Stimulated activated CD8-positive, alpha-beta memory T cell treated with anti-CD3 and anti-CD28 coated beads, Interleukin-15, amount 100 ng/mL, for 4 hours (primary cell): ENCODE data around the gene SCUBE3.

Experiments used
- DNase-seq, 2 donors: peaks; one replicate each; pipeline ENCODE4 v3.0.0-alpha.2; 2020; ENCODE audit warnings: low read depth in 2 of 2

The SCUBE3 gene

GRCh38 chr6:35213824-35214756 lies at the start of gene SCUBE3:
SCUBE3 (plus strand) TSS chr6:35213956; CDS start chr6:35214419, 463 bp downstream.
- DNase-seq: no peak

DNA sequence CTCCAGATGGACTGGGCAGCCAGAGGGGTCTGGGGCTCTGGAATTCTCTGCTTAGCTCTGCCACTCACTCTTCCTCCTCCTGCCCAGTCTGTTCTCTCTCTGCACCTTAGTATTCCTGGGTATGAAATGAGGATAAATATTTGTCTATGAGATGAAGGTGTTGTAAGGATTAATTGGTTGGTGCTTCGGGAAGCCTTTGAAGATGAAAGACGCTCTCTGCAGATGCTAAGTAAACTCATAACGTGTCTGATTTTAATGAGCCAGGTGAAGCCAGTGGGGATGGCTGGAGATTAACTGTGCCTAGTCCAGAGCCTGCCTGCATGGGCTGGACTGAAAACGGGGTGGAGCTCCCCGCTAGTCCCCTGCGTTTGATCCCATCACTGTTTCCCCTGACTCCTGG lies 49.5 kb upstream of the SCUBE3 start:
- DNase-seq: no peak

DNA sequence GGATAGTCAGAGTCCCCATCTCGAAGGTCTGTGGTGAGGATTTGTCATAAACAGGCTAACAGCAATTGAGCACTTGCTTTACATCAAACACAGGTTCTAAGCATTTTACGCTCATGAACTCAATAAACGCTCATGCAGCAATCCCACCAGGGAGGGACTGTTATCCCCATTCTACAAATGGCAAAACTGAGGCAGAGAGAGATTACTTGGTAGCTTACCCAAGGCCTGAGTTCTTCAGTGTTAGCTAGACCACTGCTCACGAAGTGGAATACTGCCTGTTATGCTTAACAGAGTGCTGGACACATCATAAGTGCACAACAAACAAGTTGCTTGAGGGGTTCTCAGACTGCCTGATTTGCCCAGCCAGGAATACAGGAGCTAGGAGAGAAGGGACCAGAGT lies 48.9 kb upstream of the SCUBE3 start:
- no peak for DNase-seq

DNA sequence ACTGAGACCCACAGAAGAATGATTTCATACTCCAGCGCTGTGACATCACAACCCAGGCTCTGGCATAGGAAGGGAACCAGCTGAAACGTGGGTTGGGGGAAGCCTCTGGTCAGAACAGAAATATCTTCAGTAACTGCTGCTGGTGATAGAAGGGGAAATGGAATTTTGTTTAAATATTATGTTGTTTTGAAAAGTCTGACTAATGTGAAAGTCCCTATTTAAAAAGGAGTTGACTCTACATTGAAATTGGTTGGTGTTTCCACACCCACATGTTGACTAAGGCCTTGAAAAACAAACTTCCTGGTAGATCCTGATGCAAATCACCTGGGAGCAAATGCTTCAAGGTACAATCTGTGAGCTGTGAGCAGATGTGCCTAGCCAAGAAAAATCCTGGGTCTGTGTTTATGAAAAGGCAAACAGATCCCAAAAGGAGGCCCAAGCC lies 48.1 kb upstream of the SCUBE3 start:
- no peak for DNase-seq

- no peak for DNase-seq
These were observed 47.6 kb upstream of the SCUBE3 start for GRCh38 chr6:35166116-35166515.

DNA sequence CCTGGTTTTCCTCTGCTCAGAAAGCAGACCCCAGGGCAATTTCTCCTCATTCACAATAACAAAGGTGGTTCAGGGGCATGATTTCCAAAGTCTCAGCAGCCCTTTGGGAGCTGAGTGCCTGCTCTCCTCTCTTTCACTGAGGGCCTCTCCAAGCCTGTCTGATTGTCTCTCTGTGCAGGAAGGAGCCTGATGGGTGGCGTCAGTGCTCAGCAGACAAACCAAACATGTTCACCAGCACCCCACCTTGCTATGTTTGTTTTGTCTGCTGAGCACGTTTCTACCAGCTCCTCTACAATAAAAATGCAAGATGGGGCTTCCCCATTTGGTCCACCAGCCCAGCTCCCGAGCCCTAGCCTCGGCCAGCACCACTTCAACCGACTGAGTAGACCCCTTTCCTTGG lies 47.2 kb upstream of the SCUBE3 start:
- no peak for DNase-seq

- DNase-seq: no peak
These were observed 46.3 kb upstream of the SCUBE3 start for GRCh38 chr6:35167505-35167904.

DNA sequence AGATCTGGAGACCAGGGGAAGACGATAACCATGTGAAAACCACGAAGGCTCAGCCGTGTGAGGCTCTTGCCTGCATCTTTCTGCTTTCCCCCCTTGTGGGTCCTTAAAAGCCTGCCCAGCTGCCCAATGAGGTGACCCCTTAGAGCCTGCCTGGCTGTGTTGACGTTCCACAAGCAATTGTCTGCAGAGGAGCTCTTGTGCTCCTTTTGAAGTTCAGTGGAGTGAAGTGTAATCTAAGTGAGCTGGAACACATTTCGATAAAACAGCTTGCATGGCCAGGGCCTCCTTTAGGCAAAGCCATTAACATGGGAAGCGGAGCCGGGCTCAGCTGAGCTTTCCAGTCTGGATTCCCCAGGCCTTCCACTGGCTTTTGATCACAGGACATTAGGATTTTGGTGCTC lies 45.3 kb upstream of the SCUBE3 start:
- no peak for DNase-seq

DNA sequence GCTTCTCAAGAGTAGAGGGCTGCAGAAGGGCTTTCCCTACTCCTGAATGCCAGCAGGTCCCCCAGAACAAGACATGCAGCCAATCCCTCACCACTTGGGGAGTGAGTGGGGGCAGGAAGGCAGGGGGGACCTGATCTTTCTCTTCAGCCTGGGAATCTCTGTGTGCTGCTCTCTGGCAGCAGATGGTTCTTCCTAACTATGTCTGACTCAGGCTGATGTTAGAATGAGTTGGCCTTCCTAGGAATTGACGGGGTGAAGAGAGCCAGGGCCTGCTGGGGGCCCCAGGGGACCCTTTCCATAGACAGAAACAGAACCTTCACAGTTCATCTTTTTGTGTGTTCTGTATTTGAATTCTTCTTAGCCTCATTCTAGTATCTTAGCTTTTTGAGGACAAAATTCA lies 43.6 kb upstream of the SCUBE3 start:
- no peak for DNase-seq

- DNase-seq: no peak
These were observed 42.9 kb upstream of the SCUBE3 start for GRCh38 chr6:35170891-35171290.

DNA sequence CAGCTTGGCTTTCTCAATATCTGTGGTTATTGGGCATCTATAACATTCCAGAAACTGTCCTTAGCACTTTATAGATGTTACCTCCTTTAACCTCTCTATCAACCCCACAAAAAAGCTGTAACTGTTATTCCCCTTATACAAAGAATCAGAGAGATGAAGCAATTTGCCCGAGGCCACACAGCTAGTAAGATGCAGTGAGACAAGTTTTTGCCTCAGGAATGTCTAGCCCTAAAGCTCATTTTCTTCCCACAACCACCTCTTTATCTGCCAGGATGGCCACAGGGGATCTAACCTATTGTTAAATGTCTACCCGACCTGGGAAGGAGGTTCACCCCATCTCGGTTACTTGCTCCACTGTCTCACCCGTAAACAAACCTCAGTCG lies 40.7 kb upstream of the SCUBE3 start:
- DNase-seq: no peak

- DNase-seq: no peak
These were observed 40.2 kb upstream of the SCUBE3 start for GRCh38 chr6:35173427-35174087.

GRCh38 chr6:35174088-35174434 lies 39.7 kb upstream of the SCUBE3 start:
- DNase-seq: no peak

GRCh38 chr6:35174501-35174900 lies 39.3 kb upstream of the SCUBE3 start:
- no peak for DNase-seq

DNA sequence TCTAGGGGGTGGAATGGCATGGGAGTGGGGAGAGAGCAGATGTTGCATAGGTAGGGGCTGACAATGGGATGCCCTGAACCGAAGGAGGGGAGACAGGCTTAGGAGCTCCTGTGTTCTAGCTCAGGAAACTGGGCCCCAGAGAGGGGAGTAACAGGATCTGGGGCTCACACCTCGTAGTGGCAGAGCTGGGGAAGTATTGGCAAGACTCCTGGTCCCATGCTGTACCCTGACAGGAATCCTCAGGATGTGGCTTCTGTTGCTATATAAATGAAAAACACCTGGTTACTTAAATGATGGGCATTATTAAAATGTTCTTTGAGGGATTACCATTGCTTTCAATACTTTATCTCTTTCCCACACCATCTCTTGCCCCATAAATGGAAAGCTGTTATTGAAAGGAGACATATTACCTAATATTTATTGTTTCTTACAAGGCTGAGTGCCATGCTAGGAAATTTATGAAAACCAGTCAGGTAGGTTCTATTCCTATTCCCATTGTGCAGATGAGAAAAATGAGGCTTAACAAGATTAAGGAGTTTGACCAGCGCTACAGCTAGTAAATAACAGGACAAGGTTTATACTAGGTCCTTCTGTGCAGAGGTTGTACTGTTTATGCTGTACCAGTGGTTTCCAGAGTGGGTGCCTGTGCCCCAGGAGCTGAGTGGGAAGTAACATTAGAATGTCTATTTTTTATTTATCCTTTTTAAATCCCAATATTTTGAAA lies 37.3 kb upstream of the SCUBE3 start:
- no peak for DNase-seq

DNA sequence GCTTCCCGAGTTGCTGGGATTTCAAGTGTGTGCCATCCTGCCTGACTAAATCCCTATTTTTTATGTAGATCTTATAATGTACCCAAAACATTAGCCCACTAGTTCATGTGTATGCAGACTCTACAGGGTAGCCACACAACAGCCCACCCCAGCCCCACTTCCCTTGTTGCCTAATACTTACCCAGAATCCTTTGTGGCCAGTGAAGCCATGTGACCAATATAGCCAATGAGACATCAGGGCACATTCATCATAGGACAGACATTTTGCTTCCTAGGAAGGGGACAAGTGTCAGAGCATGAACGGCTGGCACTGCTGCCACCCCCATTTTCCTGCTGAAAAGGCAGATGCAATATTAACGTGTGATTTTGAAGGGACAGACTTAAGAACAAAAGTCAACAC lies 36.6 kb upstream of the SCUBE3 start:
- no peak for DNase-seq

GRCh38 chr6:35177596-35177995 lies 36.2 kb upstream of the SCUBE3 start:
- no peak for DNase-seq

GRCh38 chr6:35178012-35178411 lies 35.7 kb upstream of the SCUBE3 start:
- no peak for DNase-seq

DNA sequence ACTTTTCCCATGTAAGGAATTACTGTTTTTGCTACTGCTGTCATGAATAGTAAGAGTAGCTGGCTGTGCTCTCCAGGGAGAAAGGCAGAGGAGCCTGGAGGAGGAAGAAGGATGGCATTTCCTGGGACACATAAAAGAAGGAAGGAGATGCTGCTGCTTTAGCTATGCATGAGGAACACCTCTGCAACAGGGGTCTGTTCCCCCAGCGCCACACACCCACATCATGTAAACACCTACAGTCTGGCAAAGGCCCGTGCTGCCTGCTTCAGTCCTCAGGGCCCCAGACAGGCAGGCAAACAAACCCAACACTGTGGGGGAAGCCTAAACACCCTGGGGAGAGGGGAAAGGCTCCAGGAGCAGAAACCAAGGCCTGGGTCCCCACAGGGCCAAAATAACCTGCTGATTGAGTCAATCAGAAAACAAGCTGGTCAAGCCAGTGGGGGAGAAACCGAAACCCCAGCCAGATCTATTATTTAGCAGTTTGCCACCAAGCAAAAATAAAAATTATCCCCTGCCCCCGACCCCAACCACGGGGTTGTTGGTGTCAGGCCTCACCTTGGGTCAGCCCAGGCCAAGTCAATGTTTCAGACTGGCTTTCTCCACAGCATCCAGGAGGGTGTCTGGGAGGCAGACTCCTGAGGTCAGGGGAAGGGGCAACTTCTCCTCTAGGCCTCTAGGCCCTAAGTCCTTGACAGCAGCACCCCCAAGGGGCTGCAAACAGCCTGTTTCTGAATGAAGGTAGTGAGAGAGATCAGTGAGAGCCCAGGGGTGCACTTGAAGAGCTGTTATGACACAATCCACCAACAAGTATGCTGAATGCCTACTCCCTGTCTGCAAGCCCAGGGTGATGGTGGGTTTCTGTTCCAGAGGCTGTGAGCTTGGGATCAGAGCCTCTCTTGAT lies 34.6 kb upstream of the SCUBE3 start:
- DNase-seq: no peak

GRCh38 chr6:35179901-35180535 lies 33.7 kb upstream of the SCUBE3 start:
- no peak for DNase-seq

DNA sequence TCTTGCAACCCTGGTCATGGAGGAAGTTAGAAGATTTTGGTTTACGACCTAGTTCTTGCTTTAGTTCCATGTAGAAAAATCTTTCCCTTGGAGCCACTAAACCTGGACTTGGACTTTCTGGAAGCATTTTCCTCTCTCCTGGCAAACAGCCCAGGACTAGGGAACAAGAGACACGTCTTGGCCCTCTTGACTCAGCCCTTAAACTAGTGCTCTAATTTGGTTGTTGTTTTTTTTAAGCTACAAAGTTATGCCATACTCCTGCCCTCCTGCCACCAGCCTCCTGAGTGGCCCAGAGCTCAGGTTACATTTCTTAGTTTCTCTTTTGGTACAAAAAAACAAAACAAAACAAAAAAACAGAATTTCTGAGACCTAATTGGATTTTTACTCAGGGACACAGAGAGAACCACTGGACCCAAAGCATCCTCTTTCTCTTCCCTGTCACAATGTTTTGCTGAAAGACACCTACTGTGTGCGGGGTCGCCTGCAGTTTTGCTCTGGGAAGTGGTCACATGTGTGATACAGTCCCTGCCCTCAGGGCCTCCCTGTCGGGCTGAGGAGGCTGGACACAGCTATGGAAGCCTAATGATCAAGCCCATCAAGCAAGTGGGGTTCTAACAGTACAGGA lies 32.3 kb upstream of the SCUBE3 start:
- DNase-seq: no peak
